IMR-90 (cell line): Measurements from ENCODE around the gene ZMYND10. TPM values are rescaled to one million over a fixed set of nuclear protein-coding genes. Genes with fewer than 3 reads are reported as not detected.

Experiments used
- ATAC-seq: fragments of 200-7000 bp; cut with Tn5 transposase; 2 replicates; pipeline ENCODE4 v1.9.1; 2020; ENCODE audit warnings: low read depth, mild to moderate bottlenecking, moderate library complexity
- BruUV-seq: library from RNA; stranded (reverse); fragments of 400-500 nt; replicated peaks from 2 replicates; lab custom pipeline; 2021; lab: Mats Ljungman, UMichigan
- CTCF ChIA-PET: fragments of 300-600 bp; formaldehyde crosslinking; extraction: SDS; loops from one replicate; lab custom pipeline; 2021; ENCODE audit warnings: antibody characterized with exemption; lab: Yijun Ruan, JAX
- POLR2A ChIA-PET: fragments of 300-600 bp; sonication (Branson Sonifier 250); formaldehyde crosslinking; loops from one replicate; lab custom pipeline; 2022; ENCODE audit warnings: antibody characterized with exemption; ENCODE audit not compliant: unreplicated experiment; lab: Charles Lee
- DNase-seq: peaks from one replicate; pipeline ENCODE4 v3.0.0; 2013
- H2AFZ ChIP-seq: replicated peaks from 2 replicates; pipeline ENCODE3; 2013; ENCODE audit warnings: low read length, mild to moderate bottlenecking; ENCODE audit not compliant: poor library complexity
- H2AK5ac ChIP-seq: 2 replicates; pipeline ENCODE4 v1.6.1; 2013; ENCODE audit warnings: low read depth, low read length, inconsistent platforms
- H2AK9ac ChIP-seq: replicated peaks from 2 replicates; pipeline ENCODE3; 2013; ENCODE audit warnings: mild to moderate bottlenecking, low read depth, low read length, moderate library complexity; ENCODE audit not compliant: poor library complexity
- H2BK120ac ChIP-seq: 2 replicates; pipeline ENCODE4 v1.6.1; 2013; ENCODE audit warnings: low read depth, low read length, inconsistent platforms
- H2BK15ac ChIP-seq: 3 replicates; pipeline ENCODE4 v1.6.1; 2013; ENCODE audit warnings: low read depth, low read length, inconsistent platforms
- H2BK20ac ChIP-seq: 2 replicates; pipeline ENCODE4 v1.6.1; 2013; ENCODE audit warnings: low read depth, mild to moderate bottlenecking, inconsistent platforms, low read length, moderate library complexity
- H2BK5ac ChIP-seq: 2 replicates; pipeline ENCODE4 v1.6.1; 2013; ENCODE audit warnings: mild to moderate bottlenecking, low read depth, low read length, inconsistent platforms; ENCODE audit not compliant: poor library complexity, severe bottlenecking
- H3K14ac ChIP-seq: replicated peaks from 2 replicates; pipeline ENCODE4 v1.6.1; 2013; ENCODE audit warnings: low read depth, low read length, inconsistent platforms
- H3K18ac ChIP-seq: 2 replicates; pipeline ENCODE4 v1.6.1; 2013; ENCODE audit warnings: low read depth, low read length, control low read depth
- H3K23ac ChIP-seq: 2 replicates; pipeline ENCODE4 v1.6.1; 2013; ENCODE audit warnings: low read depth, low read length, inconsistent platforms
- H3K27ac ChIP-seq: 2 replicates; pipeline ENCODE4 v1.5.1; 2013; ENCODE audit warnings: mild to moderate bottlenecking, control low read depth, low read length; ENCODE audit not compliant: insufficient read depth
- H3K27me3 ChIP-seq: 2 replicates; pipeline ENCODE4 v1.6.1; 2013; ENCODE audit warnings: low read length; ENCODE audit not compliant: control insufficient read depth, insufficient read depth
- H3K36me3 ChIP-seq: 2 replicates; pipeline ENCODE4 v1.6.1; 2013; ENCODE audit warnings: low read length, mixed read lengths; ENCODE audit not compliant: control insufficient read depth, insufficient read depth
- H3K4ac ChIP-seq: 2 replicates; pipeline ENCODE4 v1.6.1; 2013; ENCODE audit warnings: low read depth, low read length, inconsistent platforms
- H3K4me1 ChIP-seq: 2 replicates; pipeline ENCODE4 v1.6.1; 2013; ENCODE audit warnings: low read length, mixed read lengths; ENCODE audit not compliant: control insufficient read depth, insufficient read depth
- H3K4me2 ChIP-seq: 2 replicates; pipeline ENCODE4 v1.6.1; 2013; ENCODE audit warnings: low read depth, mild to moderate bottlenecking, control low read depth, low read length, moderate library complexity
- H3K4me3 ChIP-seq: 2 replicates; pipeline ENCODE4 v1.5.1; 2013; ENCODE audit warnings: low read depth, mild to moderate bottlenecking, control low read depth, low read length, moderate library complexity; ENCODE audit not compliant: insufficient read depth
- H3K56ac ChIP-seq: 2 replicates; pipeline ENCODE4 v1.6.1; 2013; ENCODE audit warnings: low read length, inconsistent platforms; ENCODE audit not compliant: insufficient read depth; ENCODE audit errors: extremely low read depth
- H3K79me1 ChIP-seq, 2 experiments: 2 replicates each; pipeline ENCODE4 v1.6.1; 2013; ENCODE audit warnings: low read length in 2 of 2, inconsistent platforms in 1 of 2, low read depth in 1 of 2
- H3K9ac ChIP-seq: 2 replicates; pipeline ENCODE4 v1.6.1; 2013; ENCODE audit warnings: low read depth, low read length, control low read depth
- H3K9me1 ChIP-seq: 2 replicates; pipeline ENCODE4 v1.6.1; 2013; ENCODE audit warnings: low read length, inconsistent platforms; ENCODE audit not compliant: insufficient read depth
- H3K9me3 ChIP-seq: 2 replicates; pipeline ENCODE4 v1.6.1; 2013; ENCODE audit warnings: low read length; ENCODE audit not compliant: control insufficient read depth, insufficient read depth
- H4K20me1 ChIP-seq: 2 replicates; pipeline ENCODE4 v1.6.1; 2013; ENCODE audit warnings: low read length, inconsistent platforms; ENCODE audit not compliant: insufficient read depth
- H4K5ac ChIP-seq: 2 replicates; pipeline ENCODE4 v1.6.1; 2013; ENCODE audit warnings: mild to moderate bottlenecking, low read depth, low read length, control low read depth
- H4K8ac ChIP-seq, 2 experiments: 2 replicates each; pipeline ENCODE4 v1.6.1; 2013; ENCODE audit warnings: low read depth in 2 of 2, low read length in 2 of 2, control low read depth in 1 of 2, inconsistent platforms in 1 of 2
- H4K91ac ChIP-seq: 2 replicates; pipeline ENCODE4 v1.6.1; 2013; ENCODE audit warnings: low read depth, low read length, inconsistent platforms; ENCODE audit not compliant: insufficient read depth
- BHLHE40 ChIP-seq: fragments of 150-350 bp; IDR thresholded peaks from 2 replicates; pipeline ENCODE4 v1.6.1; 2016; ENCODE audit warnings: mild to moderate bottlenecking, low read depth, low read length
- CEBPB ChIP-seq: IDR thresholded peaks from 2 replicates; pipeline ENCODE4 v1.6.1; 2012; ENCODE audit warnings: low read depth, low read length, improper control_type of control experiment
- CHD1 ChIP-seq: IDR thresholded peaks from 2 replicates; pipeline ENCODE4 v1.6.1; 2012; ENCODE audit warnings: low read depth, low read length, improper control_type of control experiment
- CTCF ChIP-seq: conservative IDR thresholded peaks from 2 replicates; pipeline ENCODE4 v1.5.1; 2012; ENCODE audit warnings: mild to moderate bottlenecking, low read depth, low read length, improper control_type of control experiment
- ELK1 ChIP-seq: fragments of 150-350 bp; IDR thresholded peaks from 2 replicates; pipeline ENCODE4 v1.6.1; 2016; ENCODE audit warnings: low read depth, mild to moderate bottlenecking, low read length, moderate library complexity, borderline replicate concordance
- FOS ChIP-seq: fragments of 150-350 bp; IDR thresholded peaks from 2 replicates; pipeline ENCODE4 v1.6.1; 2016; ENCODE audit warnings: low read depth, low read length
- MAFK ChIP-seq: IDR thresholded peaks from 2 replicates; pipeline ENCODE4 v1.6.1; 2012; ENCODE audit warnings: low read depth, low read length, improper control_type of control experiment
- MAZ ChIP-seq: IDR thresholded peaks from 2 replicates; pipeline ENCODE4 v1.6.1; 2012; ENCODE audit warnings: low read depth, mild to moderate bottlenecking, low read length, improper control_type of control experiment, moderate library complexity, borderline replicate concordance
- MXI1 ChIP-seq: IDR thresholded peaks from 2 replicates; pipeline ENCODE4 v1.6.1; 2012; ENCODE audit warnings: low read depth, mild to moderate bottlenecking, low read length, moderate library complexity, borderline replicate concordance
- NFE2L2 ChIP-seq: fragments of 150-350 bp; IDR thresholded peaks from 2 replicates; pipeline ENCODE4 v1.6.1; 2016; ENCODE audit warnings: low read depth, mild to moderate bottlenecking, low read length
- POLR2A ChIP-seq: IDR thresholded peaks from 2 replicates; pipeline ENCODE4 v1.6.1; 2012; ENCODE audit warnings: mild to moderate bottlenecking, low read depth, low read length
- RAD21 ChIP-seq: IDR thresholded peaks from 2 replicates; pipeline ENCODE4 v1.6.1; 2012; ENCODE audit warnings: low read length, improper control_type of control experiment
- RCOR1 ChIP-seq: IDR thresholded peaks from 2 replicates; pipeline ENCODE4 v1.6.1; 2012; ENCODE audit warnings: mild to moderate bottlenecking, low read length, improper control_type of control experiment; ENCODE audit not compliant: insufficient replicate concordance
- RFX5 ChIP-seq: IDR thresholded peaks from 2 replicates; pipeline ENCODE4 v1.8.0; 2012; ENCODE audit warnings: low read depth, mild to moderate bottlenecking, low read length, moderate library complexity
- SMC3 ChIP-seq: fragments of 150-350 bp; IDR thresholded peaks from 2 replicates; pipeline ENCODE4 v1.6.1; 2016; ENCODE audit warnings: low read depth, mild to moderate bottlenecking, antibody characterized with exemption, low read length, moderate library complexity
- USF2 ChIP-seq: fragments of 150-350 bp; IDR thresholded peaks from 2 replicates; pipeline ENCODE4 v1.6.1; 2017; ENCODE audit warnings: mild to moderate bottlenecking, antibody characterized with exemption, low read length, low read depth
- WGBS, 2 experiments: methylation state at CpG; one replicate each; pipeline versions ENCODE4 v1.1.5 to v1.1.7; 2013; ENCODE audit warnings: missing lambda C conversion rate in 2 of 2; ENCODE audit not compliant: insufficient read length in 1 of 2; ENCODE audit errors: extremely low coverage in 2 of 2; 5-methylcytosine and 5-hydroxymethylcytosine counted together
- dilution Hi-C: fragments of 300-500 bp; cut with HindIII; formaldehyde crosslinking; loops from one replicate; pipeline ENCODE4 v1.14.3; 2018; ENCODE audit warnings: low sequenced_read_pairs; ENCODE audit not compliant: unreplicated experiment
- in situ Hi-C: fragments of 300-500 bp; cut with MboI; formaldehyde crosslinking; loops from 3 replicates; pipeline ENCODE4 v1.14.3; 2019; ENCODE audit warnings: low sequenced_read_pairs, inconsistent platforms, mixed read lengths
- intact Hi-C: fragments of 100-400 bp; cut with micrococcal nuclease; formaldehyde crosslinking; loops from 2 replicates; pipeline ENCODE4 v1.10.0; 2022
- polyA plus RNA-seq, 3 experiments: library from polyadenylated mRNA; depleted of rRNA; stranded (reverse); fragments of >200 nt; gene quantifications; 2 replicates each; pipeline ENCODE4 v1.2.3, GENCODE V29; 2012; ENCODE audit warnings: low replicate concordance in 1 of 3
- total RNA-seq: library from RNA; depleted of rRNA; stranded (reverse); fragments of >200 nt; gene quantifications from 2 replicates; pipeline ENCODE4 v1.2.3, GENCODE V29; 2012

The ZMYND10 gene
- total and polyA plus RNA-seq, 2 of the 4 experiments (the other 2 are of a cell fraction): 1.1 to 1.4 TPM

GRCh38 chr3:50300681-50301254, 44.8 kb downstream of the ZMYND10 start:
- Histone ChIP-seq H4K20me1 (no peaks in the 10 kb centered on the region), H2AK5ac (0 out of 2 replicates have a peak overlapping the region, but pooled peaks have one; percentile 9), H3K14ac (no peak overlapping the region), H3K4ac (no peak overlapping the region), H3K36me3 (no peaks in the 10 kb centered on the region), H3K9me3 (no peaks in the 10 kb centered on the region), H2AFZ (peak overlapping the region; percentile 95), H3K4me1 (peaks cover 13% of the 10 kb centered on the region), H2AK9ac (peak overlapping the region; percentile 90), H3K9me1 (peaks cover 21% of the 10 kb centered on the region), H4K91ac (no peak overlapping the region), H3K23ac (no peak overlapping the region), H3K4me2 (no peak overlapping the region), H3K18ac (no peak overlapping the region), H3K27ac (no peak overlapping the region), H2BK120ac (no peak overlapping the region), H3K4me3 (no peak overlapping the region), H2BK20ac (no peak overlapping the region), H3K56ac (no peak overlapping the region), H3K27me3 (no peaks in the 10 kb centered on the region), H3K9ac (no peak overlapping the region), H2BK5ac (peak overlapping the region; percentile 61), H2BK15ac (no peak overlapping the region), H4K8ac (no peak overlapping the region; a peak in 1 of 4 replicates), H4K5ac (no peak overlapping the region), H3K79me1 (peaks cover 13 to 31% of the 10 kb centered on the region in 2 experiments)
- ChIA-PET POLR2A (no interaction called here), CTCF (no interaction called here)
- BruUV-seq: no TSS peak
- no peak for TF ChIP-seq CHD1
- TF ChIP-seq RAD21: no peak
- no peak for TF ChIP-seq RFX5
- no peak for TF ChIP-seq POLR2A
- TF ChIP-seq RCOR1: no peak
- no peak for TF ChIP-seq USF2
- no peak for TF ChIP-seq FOS
- no peak for TF ChIP-seq BHLHE40
- TF ChIP-seq MAFK: no peak
- TF ChIP-seq MXI1: no peak
- no peak for TF ChIP-seq MAZ
- no peak for TF ChIP-seq CEBPB
- no peak for TF ChIP-seq CTCF
- TF ChIP-seq SMC3: no peak
- no peak for TF ChIP-seq NFE2L2
- no peak for TF ChIP-seq ELK1
- DNase-seq: no peak
- WGBS, 2 experiments: 75% methylated on average over 4 of the region's 6 CpGs; no CpG with 5 or more reads in 1 of the 2 experiments
- ATAC-seq: no peak
- dilution Hi-C loops (no loop called here), intact Hi-C loops (no loop called here), in situ Hi-C loops (no loop called here)
